Astrocyte of the cerebellum (primary cell): ENCODE data around the gene IFIT3.

Experiments
- DNase-seq: peaks from one replicate; pipeline ENCODE4 v3.0.0-alpha.2; 2011; ENCODE audit warnings: low read depth
- H3K4me3 ChIP-seq: 2 replicates; pipeline ENCODE4 v1.5.1; 2011; ENCODE audit warnings: mild to moderate bottlenecking, low read depth, low read length, moderate library complexity
- in situ Hi-C: cut with HindIII; loops from 2 replicates; pipeline ENCODE4 v1.10.0; 2017; ENCODE audit warnings: low sequenced_read_pairs
- TF ChIP-seq, protein P1 (sequence below): IDR thresholded peaks from 2 replicates; pipeline ENCODE4 v1.5.1; 2012; ENCODE audit warnings: low read length, low read depth, moderate library complexity, mild to moderate bottlenecking; ENCODE audit errors: missing control alignments

IFIT3 gene

DNA sequence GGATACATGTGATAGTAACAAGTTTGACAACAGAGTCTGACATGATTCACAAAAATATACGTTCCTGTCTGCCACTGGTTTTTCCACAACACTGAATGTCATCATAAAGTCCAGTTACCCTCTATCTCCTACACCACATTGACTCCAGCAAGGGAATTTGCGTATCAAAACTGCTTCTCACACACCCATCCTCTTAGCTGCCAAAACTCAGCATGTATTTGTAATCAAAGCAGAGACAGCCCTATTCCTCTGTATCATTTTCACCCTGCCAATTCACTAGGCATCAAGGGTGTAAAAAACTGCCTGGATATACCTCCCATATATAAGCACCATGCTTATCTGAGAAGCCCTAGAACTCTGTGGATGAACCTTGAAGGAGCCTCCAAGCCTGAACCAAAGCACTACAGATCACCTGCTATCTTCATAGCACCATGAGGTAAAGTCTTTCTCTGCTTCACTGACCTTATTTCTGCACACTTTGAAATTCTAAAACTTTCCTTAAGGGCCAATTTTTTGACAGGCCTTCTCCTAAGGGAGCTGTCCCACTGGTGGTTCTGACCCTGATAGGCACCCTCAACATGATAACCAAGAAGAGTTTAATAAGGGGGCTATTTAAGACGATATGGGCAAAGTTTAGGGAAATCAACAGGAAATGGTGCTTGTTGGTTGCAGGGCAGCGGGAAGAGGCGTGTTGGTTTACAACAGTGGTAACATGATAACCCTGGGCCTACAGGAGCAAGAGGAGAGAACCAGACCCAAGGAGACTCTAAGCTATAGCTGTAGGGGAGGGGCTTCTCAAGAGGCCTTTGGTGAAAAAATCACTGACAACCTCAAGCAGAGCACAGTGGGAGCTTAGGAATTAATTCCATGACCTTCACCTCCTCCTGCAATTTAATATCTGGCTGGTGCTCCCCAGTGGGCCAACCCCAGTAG, 50.2 kb downstream of the IFIT3 start, which contains the start of gene IFIT1B:
IFIT1B (plus strand) TSS at position 352 of the 933 bp plus-strand sequence; CDS start at position 432, 80 bp downstream.
- in situ Hi-C loops, result no loop called here
- TF ChIP-seq, protein P1, sequence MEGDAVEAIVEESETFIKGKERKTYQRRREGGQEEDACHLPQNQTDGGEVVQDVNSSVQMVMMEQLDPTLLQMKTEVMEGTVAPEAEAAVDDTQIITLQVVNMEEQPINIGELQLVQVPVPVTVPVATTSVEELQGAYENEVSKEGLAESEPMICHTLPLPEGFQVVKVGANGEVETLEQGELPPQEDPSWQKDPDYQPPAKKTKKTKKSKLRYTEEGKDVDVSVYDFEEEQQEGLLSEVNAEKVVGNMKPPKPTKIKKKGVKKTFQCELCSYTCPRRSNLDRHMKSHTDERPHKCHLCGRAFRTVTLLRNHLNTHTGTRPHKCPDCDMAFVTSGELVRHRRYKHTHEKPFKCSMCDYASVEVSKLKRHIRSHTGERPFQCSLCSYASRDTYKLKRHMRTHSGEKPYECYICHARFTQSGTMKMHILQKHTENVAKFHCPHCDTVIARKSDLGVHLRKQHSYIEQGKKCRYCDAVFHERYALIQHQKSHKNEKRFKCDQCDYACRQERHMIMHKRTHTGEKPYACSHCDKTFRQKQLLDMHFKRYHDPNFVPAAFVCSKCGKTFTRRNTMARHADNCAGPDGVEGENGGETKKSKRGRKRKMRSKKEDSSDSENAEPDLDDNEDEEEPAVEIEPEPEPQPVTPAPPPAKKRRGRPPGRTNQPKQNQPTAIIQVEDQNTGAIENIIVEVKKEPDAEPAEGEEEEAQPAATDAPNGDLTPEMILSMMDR, result no peak
- H3K4me3 ChIP-seq, result no peak within 1 kb of the TSS

DNA sequence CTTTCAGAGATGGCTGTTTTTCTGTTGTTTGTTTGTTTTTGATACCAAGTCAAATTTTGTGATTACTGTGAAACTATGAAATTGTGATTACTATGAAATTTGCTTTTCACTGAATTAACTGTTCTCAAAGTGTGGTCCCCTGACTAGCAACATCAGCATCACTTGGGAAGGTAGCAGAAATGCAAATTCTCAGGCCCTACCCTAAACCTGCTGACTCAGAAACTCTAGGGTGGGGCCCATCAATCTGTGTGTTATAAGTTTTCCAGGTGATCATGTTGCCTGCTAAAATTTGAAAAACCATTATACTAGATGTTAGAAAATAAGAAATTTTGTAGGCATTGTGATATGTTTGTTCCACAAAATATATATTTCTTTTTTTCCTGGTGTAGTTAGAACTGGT, 51.3 kb downstream of the IFIT3 start:
- DNase-seq, result no peak
- no peak overlapping the region for H3K4me3 ChIP-seq
- TF ChIP-seq, protein P1, result no peak
- in situ Hi-C loops, result no loop called here

More for the DNA sequence above, 50.2 kb downstream of the IFIT3 start, which contains the start of gene IFIT1B:
- no peak for DNase-seq

DNA sequence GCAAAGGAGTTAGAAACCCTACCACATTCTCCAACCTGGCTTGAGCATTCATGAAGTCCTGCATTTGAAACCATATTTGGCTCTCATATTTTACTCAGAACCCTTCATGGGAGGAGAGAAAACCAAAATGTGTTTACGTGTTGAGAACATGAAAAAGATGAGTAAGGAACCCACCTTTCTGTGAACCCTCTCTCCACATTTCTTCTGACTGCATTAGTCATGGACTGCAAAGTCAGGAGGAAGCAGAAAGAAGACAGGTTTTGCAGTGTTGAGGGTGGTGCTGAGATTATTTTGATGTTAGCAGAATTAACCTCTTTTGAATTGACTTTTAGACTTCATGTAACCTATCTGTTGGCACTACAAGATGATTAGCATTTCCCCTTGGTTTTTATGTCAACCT, 55.0 kb downstream of the IFIT3 start:
- DNase-seq, result no peak
- no peak overlapping the region for H3K4me3 ChIP-seq
- TF ChIP-seq, protein P1, result no peak
- in situ Hi-C loops, result no loop called here

DNA sequence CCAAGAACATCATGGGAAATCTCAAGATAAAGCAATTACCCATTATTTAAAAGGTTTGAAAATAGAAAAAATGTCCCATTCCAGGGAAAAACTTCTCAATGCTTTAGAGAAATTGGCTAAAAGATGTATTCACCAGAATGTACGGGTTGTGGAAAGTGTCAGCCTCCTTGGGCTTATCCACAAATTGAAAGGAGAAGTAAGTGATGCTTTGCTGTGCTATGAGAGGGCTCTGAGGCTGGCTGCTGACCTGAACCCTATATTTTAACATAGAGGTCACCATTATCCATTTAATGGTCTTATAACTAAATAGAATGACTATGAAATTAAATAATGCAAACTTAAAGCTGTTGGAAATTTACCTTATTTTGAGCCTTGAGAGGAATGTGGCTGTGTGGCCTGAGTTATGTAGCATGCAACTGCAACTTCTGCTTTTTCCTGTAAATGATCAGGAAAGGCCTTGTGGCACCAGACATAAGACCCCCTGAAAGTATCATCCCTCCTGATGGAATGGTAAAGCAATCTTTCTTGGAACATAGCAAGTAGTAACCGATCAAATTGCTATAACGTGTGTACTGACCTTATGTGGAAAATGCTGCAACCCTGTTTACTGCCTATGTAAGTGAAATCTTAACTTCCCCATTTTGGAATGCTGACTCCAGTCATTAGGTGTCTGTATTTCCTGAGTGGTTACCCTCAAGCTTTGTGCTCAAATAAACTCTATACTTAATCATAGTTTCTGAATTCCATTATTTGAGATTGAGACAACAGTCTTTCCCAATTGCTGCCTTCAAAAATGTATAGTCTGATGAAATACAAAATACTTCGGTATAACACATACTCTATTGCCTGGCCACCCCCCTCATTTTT, 56.9 kb downstream of the IFIT3 start:
- in situ Hi-C loops, result no loop called here
- H3K4me3 ChIP-seq, result no peak overlapping the region
- TF ChIP-seq, protein P1, result no peak
- DNase-seq, result no peak

DNA sequence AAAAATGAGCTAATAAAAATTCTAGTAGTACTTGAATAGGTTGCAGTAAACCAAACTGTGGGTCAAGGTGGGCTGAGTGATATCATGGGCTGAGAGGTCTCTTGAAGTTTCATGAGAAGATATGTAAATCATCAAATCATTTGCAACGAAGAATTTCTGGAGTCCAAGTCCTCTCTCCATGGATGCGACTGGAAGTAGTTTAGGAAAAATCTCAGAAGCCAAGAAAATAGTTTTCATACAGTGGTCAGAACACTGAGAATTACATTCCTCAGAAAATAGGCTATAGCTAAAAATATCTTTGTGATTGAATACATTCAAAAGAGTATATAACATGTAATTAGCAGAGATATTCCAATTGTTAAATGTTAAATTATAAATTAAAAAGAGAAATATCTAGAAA, 61.0 kb downstream of the IFIT3 start:
- TF ChIP-seq, protein P1, result no peak
- no peak overlapping the region for H3K4me3 ChIP-seq
- DNase-seq, result no peak
- in situ Hi-C loops, result no loop called here

DNA sequence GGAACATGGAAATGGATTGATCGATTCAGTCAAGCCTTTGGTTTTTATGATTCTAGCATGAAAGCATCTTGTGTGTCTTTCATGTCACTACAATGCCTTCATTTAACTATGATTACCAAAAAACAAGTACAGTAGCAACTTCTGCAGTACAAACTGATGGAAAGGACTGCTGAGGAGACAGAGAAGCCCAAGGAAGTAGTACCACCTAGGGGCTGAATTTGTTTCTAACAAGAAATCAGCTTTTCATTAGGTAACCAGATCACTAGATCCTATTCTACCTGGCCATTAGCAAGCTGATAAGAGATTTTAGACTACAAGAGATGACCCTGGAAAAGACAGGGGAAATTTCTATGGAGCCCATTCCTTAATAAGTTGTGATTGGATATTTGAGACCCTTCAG, 61.5 kb downstream of the IFIT3 start:
- TF ChIP-seq, protein P1, result peak; percentile 54
- peak; percentile 33 for DNase-seq
- H3K4me3 ChIP-seq, result no peak overlapping the region
- in situ Hi-C loops, result no loop called here
